H1 (cell line): Measurements from ENCODE around the gene TRAT1. TPM values are rescaled to one million over a fixed set of nuclear protein-coding genes. Genes with fewer than 3 reads are reported as not detected.

ENCODE experiments used
- ATF3 ChIP-seq: IDR thresholded peaks from 2 replicates; pipeline ENCODE4 v1.6.1; 2011; ENCODE audit warnings: low read depth, mild to moderate bottlenecking, low read length; ENCODE audit not compliant: insufficient read depth
- CBX5 ChIP-seq: fragments of 300-800, 300-1000 bp; sonication (generic); IDR thresholded peaks from 2 replicates; pipeline ENCODE4 v1.7.1; 2016; ENCODE audit warnings: antibody characterized with exemption, low read length, low read depth
- CHD1 ChIP-seq: IDR thresholded peaks from 2 replicates; pipeline ENCODE4 v1.6.1; 2012; ENCODE audit warnings: low read depth, low read length, improper control_type of control experiment
- CHD7 ChIP-seq: fragments of 300-600 bp; sonication (generic); IDR thresholded peaks from 2 replicates; pipeline ENCODE4 v1.7.1; 2012; ENCODE audit warnings: low read length, moderate library complexity, mild to moderate bottlenecking, inconsistent platforms; ENCODE audit not compliant: insufficient replicate concordance
- CREB1 ChIP-seq: IDR thresholded peaks from 2 replicates; pipeline ENCODE4 v1.6.1; 2012; ENCODE audit warnings: inconsistent platforms
- EP300 ChIP-seq, 2 experiments: IDR thresholded peaks; 1 replicate in 1 of 2; 2 replicates in 1 of 2; pipeline ENCODE4 v1.6.1; 2011 to 2012; ENCODE audit warnings: low read depth in 2 of 2, low read length in 2 of 2, mild to moderate bottlenecking in 2 of 2, borderline replicate concordance in 1 of 2, inconsistent platforms in 1 of 2, moderate library complexity in 1 of 2
- HDAC2 ChIP-seq, 2 experiments: fragments of 300-600 bp in 1 of 2; sonication (generic) in 1 of 2; IDR thresholded peaks; 2 replicates each; pipeline ENCODE4 v1.6.1; 2011 to 2012; ENCODE audit warnings: low read depth in 2 of 2, low read length in 2 of 2, mild to moderate bottlenecking in 2 of 2, moderate library complexity in 2 of 2, borderline replicate concordance in 1 of 2, inconsistent platforms in 1 of 2
- PHF8 ChIP-seq: fragments of 200-600 bp; sonication (generic); conservative IDR thresholded peaks from 2 replicates; pipeline ENCODE4 v1.7.1; 2012; ENCODE audit warnings: low read depth, mild to moderate bottlenecking, inconsistent platforms, low read length, moderate library complexity
- SP1 ChIP-seq: IDR thresholded peaks from 2 replicates; pipeline ENCODE4 v1.6.1; 2011; ENCODE audit warnings: low read depth, low read length
- SP4 ChIP-seq: IDR thresholded peaks from 2 replicates; pipeline ENCODE4 v1.6.1; 2012; ENCODE audit warnings: low read length, inconsistent platforms
- polyA plus RNA-seq, 7 experiments: library from polyadenylated mRNA; depleted of rRNA in 3 of 7; stranded (reverse) in 5 of 7; unstranded in 2 of 7; fragments of >200 nt in 5 of 7; fragments of 200-250 nt in 2 of 7; gene quantifications; 1 replicate in 5 of 7; 2 replicates in 1 of 7; 4 replicates in 1 of 7; pipeline versions ENCODE4 v1.2.1 to v1.2.3, GENCODE V29; 2011 to 2013; ENCODE audit warnings: missing spikeins in 2 of 7, mixed read lengths in 2 of 7
- total RNA-seq: library from RNA; stranded (reverse); fragmentation: NEBNext Ultra II Directional; extraction: Animal tissue kit (Norgen Biotek cat#: 25700); gene quantifications from 2 replicates; pipeline ENCODE4 v1.2.1, GENCODE V29; 2021

Gene TRAT1
- total and polyA plus RNA-seq, 2 of the 8 experiments (the other 6 are each of a cell fraction or from before 2014, with no cell fraction given), result not detected

- TF ChIP-seq CHD7 (no peak), HDAC2 (IDR thresholded peaks at IDR 0.05; ENCODE audit: borderline replicate concordance in 1 of 2, low read depth in 2 of 2, low read length in 2 of 2) (no peak), EP300 (IDR thresholded peaks at IDR 0.05; ENCODE audit: borderline replicate concordance in 1 of 2, low read depth in 2 of 2, low read length in 2 of 2) (no peak), ATF3 (no peak), PHF8 (no peak), CBX5 (no peak), CHD1 (no peak), SP1 (no peak), CREB1 (no peak), SP4 (no peak)
Measured at GRCh38 chr3:108887777-108888176, 65.2 kb downstream of the TRAT1 start (continued).
